Stimulated activated CD4-positive, alpha-beta T cell treated with anti-CD3 and anti-CD28 coated beads, TNF-alpha, amount 100 ng/mL, for 1 hour (primary cell): ENCODE data around the gene CD302.
"Not testable (repeated sequence)": the region's sequence is repeated elsewhere in the genome, so short reads cannot be mapped to it uniquely, and the experiment has no call there.

Experiments used
- DNase-seq, 3 donors: peaks; one replicate each; pipeline ENCODE4 v3.0.0-alpha.2; 2020; ENCODE audit warnings: low read depth in 3 of 3, low spot score in 1 of 3

CD302 gene, protein sequence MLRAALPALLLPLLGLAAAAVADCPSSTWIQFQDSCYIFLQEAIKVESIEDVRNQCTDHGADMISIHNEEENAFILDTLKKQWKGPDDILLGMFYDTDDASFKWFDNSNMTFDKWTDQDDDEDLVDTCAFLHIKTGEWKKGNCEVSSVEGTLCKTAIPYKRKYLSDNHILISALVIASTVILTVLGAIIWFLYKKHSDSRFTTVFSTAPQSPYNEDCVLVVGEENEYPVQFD

DNA sequence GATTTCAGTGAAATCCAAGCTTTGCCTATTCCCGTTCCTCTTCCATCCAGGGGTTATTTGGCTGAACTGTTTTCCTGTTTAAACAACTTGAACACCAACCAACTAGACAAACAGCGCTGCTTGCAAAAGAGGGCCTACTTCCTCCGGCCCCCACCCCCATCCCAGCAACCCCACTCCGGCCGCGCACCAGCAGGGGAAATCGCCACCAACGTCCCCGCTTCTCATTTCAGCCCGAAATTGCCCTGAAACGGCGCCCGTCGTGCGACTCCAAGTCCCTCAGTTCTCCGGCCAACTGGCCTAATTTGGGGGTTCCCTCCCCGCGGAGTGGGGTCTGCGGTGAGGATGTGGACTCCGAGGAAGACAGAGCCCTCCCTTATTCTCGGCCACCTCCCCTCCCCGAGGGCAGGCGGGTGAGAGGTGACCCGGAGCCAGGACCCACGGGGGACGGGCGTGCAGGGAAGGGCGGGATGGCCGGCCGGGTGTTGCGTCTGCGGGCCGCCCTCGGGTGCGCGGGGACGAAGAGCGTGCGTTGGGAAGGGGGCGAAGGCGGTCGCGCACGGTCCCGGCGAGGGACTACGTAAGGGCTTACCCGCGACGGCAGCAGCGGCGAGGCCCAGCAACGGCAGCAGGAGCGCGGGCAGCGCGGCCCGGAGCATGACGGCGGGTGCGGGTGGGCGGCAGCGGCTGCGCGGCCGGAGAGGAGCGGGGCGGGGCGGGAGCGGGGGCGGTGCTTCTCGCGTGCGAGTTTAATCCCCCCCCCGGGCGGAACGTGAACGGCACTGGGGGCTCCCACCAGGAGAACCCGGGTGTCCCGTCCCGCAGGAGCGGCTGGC is at the start of gene CD302:
Gene CD302, minus strand, starts transcription at position 666 of the 833 bp plus-strand sequence. Its CDS starts 10 bp downstream, at position 656.
- DNase-seq, result peak in 1 of 3 donors; percentile 22

GRCh38 chr2:159846564-159846963 is 48.6 kb upstream of the CD302 start:
- DNase-seq, result no peak

GRCh38 chr2:159840616-159841015 is 42.6 kb upstream of the CD302 start:
- DNase-seq, result no peak

DNA sequence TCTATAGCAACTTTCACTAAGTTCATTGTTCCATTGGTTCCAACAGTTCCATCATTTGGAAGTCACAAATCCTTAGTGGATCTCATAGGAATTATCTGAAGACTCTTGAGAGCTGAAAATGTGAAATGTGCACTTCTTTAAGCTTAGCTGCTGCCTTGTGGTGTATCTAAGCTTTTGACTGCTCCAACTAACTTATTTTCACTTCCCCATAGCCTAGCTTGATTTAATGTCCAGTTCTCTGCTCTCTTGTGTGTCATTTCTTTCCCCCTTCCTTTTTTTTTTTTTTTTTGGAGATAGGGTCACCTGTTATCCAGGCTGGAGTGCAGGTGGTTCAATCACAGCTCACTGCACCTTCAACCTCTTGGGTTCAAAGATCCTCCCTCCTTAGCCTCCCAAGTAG is 34.9 kb upstream of the CD302 start:
- no peak for DNase-seq

- no peak for DNase-seq
These were observed 34.0 kb upstream of the CD302 start for GRCh38 chr2:159832026-159832425.

DNA sequence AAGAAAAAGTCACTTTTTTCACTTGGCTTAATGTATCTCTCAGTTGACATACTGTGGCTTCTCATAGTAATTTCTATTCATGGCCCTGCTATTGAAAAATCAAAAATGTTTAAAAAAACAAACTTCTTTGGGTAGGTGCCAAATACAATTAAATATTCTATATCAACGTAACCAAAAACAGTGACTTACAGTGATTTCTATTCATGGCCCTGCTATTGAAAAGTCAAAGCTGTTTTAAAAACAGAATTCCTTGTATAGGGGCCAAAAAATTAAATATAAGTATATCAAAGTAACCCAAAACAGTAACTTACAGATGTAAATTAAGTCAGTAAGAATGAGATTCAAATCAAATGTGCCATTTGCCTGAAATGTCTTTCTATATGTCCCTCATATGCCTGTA is 31.4 kb upstream of the CD302 start:
- DNase-seq, result no peak

DNA sequence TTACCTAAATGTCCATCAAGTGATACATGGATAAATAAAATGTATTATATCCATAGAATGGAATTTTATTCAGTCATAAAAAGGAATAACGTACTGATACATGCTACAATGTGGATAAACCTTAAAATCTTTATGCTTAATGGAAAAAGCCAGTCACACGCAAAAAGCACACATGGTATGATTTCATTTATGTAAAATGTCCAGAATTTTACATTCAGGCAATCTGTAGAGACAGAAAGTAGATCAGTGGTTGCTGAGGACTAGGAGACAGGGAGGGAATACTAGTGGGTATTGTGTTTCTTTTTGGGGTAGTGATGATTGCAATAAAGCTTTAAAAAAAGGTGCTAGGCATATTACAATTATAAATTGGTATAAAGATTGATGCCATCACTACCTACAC is 30.7 kb upstream of the CD302 start:
- DNase-seq, result no peak

GRCh38 chr2:159822478-159822833 is 24.4 kb upstream of the CD302 start:
- not testable (repeated sequence) for DNase-seq

DNA sequence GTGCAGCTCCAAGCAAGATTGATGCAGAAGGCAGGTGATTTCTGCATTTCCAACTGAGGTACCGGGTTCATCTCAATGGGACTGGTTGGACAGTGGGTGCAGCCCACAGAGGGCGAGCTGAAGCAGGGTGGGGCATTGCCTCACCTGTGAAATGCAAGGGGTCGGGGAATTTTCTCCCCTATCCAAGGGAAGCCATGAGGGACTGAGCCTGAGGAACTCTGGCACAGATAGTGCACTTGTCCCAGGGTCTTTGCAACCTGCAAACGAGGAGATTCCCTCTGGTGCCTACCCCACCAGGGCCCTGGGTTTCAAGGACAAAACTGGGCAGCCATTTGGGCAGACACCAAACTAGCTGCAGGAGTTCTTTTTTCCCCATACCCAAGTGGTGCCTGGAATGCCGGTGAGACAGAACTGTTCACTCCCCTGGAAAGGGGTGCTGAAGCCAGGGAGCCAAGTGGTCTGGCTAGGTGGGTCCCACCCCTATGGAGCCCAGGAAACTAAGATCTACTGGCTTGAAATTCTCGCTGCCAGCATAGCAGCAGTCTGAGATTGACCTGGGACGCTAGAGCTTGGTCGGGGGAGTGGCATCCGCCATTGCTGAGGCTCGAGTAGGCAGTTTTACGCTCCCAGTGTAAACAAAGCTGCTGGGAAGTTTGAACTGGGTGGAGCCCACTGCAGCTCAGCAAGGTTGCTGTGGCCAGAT is 23.9 kb upstream of the CD302 start:
- DNase-seq, result not testable (repeated sequence)

DNA sequence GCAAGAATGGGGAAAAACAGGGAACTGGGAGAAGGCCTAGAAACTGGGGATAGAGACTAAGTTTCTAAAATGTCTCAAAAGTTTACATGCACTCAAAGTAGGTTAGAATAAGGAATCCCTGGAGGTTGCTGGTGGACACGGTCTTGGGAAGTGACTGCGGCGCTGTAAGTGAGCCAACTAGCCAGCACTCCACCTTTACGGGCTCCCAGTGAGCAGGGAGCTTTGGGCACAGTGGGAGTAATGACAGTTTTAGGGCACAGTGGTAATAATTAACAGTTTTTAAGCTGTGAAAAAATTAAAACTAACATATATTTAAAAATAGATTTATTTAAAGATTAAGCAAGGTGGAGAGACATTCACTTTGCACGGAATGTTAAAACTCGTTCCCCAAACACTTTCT is 20.9 kb upstream of the CD302 start:
- no peak for DNase-seq

GRCh38 chr2:159817283-159817682 is 19.3 kb upstream of the CD302 start:
- DNase-seq, result no peak

GRCh38 chr2:159811232-159811631 is 13.2 kb upstream of the CD302 start:
- DNase-seq, result no peak

GRCh38 chr2:159808032-159808425 is 10.0 kb upstream of the CD302 start:
- DNase-seq, result no peak

DNA sequence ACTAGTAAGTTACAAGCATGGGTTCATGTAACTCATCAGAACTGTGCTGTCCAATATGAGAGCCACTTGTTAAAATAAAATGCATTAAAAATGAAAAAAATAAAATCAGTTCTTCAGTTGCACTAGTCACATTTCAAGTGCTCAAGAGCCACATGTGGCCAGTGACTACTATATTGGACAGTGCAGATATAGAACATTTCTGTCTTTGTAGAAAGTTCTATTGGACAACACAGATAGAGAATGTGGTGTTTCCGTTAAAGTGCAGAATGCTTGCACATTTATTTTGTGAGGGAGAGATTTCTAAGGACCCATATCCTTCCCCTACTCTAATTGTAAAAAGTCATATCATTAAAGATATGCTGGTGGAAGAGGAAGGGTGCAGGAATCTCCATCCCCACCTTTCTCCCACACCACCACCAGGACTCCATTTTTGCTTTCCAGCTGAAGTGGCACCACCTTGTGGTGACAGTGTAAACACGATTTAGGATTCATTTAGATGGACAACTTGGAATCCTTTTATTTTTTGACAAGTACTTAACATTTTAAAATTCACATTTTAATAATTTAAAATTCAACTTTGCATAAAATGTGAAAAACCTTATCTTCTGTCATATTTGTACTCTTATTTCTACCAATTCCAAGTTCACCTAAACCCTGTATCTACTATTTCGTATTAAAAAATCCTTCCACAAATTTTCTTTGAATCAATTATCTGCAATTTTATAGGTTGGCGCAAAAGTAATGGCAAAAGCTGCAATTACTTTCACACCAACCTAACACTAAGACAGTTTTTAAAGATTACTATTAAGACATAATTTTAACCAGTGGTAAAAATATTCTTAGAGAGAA is 9.4 kb upstream of the CD302 start:
- DNase-seq, result no peak

DNA sequence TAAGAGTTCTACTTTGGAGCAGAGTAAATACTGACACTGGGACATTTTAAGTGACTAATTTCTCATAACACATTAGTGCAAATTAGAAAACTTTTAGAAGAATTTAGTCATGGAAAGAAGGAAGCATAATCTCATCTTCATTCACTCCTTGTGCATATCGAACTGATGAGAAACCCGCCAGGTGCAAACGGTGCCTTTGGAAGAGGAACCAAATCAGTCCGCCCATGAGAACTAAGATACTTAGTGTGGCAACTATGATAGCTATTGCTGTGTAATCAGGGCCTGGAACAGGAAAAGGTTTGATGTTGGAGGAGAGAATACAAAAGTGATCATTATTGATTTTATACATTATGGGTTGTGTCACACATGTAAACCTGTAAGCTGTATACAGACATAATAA is 6.9 kb upstream of the CD302 start:
- DNase-seq, result no peak

DNA sequence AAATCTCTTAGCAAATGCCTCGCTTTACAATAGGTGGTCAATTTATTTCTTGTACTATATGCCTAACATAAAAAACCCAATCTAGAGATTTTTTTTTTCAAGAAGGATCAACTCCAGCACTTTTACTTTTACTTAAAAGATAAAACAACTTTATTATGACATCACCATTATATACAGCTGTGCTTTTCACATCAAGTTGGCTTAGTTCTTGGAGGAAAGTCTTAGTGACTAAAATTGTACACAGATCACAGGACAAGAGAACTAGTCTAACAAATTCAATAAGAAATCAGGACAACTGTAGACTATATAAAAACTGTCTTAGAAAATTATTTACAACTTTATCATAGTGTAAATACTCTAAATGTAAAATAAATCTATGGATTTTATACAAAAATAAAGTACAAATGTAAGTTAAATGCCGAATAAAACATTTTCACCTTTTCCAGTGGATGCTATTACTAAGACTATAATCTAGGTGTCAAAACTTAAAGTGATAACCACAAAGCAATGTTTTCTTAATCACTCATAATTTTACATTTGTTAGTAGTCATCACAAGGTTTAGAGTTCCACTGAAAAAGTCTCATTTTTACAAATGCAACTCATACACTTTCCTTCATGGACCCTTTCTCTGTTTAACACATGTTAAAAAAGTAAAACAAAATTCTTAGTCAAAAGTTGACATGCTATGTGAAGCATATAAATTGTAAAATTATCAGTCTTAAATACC is 5.4 kb upstream of the CD302 start:
- no peak for DNase-seq

DNA sequence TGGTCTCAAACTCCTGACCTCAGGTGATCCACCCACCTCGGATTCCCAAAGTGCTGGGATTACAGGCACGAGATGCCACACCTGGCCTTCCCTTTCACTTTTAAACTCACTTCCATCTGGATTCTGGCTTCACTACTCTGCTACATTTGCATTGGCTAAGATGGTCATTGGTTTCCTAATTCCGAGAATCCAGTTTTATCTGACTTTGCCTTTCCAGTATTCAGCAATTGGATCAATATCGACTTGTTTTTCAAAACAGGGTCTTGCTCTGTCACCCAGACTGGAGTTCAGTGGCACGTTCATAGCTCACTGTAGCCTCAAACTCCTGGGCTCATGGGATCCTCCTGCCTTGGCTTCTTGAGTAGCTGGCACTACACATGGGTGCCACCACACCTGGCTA is 4.7 kb upstream of the CD302 start:
- no peak for DNase-seq

- DNase-seq, result no peak
These were observed 1.8 kb upstream of the CD302 start for GRCh38 chr2:159799833-159800232.

GRCh38 chr2:159798376-159798725 is 343 bp upstream of the CD302 start:
- no peak for DNase-seq

- no peak for DNase-seq
These were observed 824 bp downstream of the CD302 start for GRCh38 chr2:159797225-159797542.
